ENCODE results near the gene COPZ2.
"Not testable (repeated sequence)": the region's sequence is repeated elsewhere in the genome, so short reads cannot be mapped to it uniquely, and the experiment has no call there.

DNA sequence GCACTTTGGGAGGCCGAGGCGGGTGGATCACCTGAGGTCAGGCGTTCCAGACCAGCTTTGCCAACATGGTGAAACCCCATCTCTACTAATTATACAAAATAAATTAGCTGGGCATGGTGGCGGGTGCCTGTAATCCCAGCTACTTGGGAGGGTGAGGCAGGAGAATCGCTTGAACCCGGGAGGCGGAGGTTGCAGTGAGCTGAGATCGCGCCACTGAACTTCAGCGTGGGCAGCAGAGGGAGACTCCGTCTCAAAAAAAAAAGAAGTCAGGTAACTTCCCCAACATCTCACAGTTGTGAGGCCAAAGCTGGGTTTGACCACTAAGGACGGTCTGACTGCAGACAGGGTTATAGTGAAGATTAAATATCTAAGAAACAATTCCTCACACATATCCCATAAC is 2.9 kb downstream of the COPZ2 start:
- TF ChIP-seq POLR2A (IDR thresholded peaks at IDR 0.05), result not testable (repeated sequence)
- TF ChIP-seq, protein P1, sequence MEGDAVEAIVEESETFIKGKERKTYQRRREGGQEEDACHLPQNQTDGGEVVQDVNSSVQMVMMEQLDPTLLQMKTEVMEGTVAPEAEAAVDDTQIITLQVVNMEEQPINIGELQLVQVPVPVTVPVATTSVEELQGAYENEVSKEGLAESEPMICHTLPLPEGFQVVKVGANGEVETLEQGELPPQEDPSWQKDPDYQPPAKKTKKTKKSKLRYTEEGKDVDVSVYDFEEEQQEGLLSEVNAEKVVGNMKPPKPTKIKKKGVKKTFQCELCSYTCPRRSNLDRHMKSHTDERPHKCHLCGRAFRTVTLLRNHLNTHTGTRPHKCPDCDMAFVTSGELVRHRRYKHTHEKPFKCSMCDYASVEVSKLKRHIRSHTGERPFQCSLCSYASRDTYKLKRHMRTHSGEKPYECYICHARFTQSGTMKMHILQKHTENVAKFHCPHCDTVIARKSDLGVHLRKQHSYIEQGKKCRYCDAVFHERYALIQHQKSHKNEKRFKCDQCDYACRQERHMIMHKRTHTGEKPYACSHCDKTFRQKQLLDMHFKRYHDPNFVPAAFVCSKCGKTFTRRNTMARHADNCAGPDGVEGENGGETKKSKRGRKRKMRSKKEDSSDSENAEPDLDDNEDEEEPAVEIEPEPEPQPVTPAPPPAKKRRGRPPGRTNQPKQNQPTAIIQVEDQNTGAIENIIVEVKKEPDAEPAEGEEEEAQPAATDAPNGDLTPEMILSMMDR (IDR thresholded peaks at IDR 0.05), result not testable (repeated sequence)
